ENCODE data around the gene LDLR.

Gene LDLR

GRCh38 chr19:11089254-11090013, at the start of gene LDLR:
LDLR (plus strand) TSS chr19:11089463; CDS start chr19:11089549, 86 bp downstream.
- peak; percentile 58 for ATAC-seq

GRCh38 chr19:11041194-11041593, 48.1 kb upstream of the LDLR start:
- ATAC-seq (no peak), DNase-seq (no peak)

More at GRCh38 chr19:11089254-11090013, at the start of gene LDLR:
- DNase-seq, result peak; percentile 83

- ATAC-seq (no peak), DNase-seq (no peak)
Measured at GRCh38 chr19:11041966-11042627, 47.2 kb upstream of the LDLR start.

- DNase-seq (no peak), ATAC-seq (no peak)
Measured at GRCh38 chr19:11044431-11044830, 44.8 kb upstream of the LDLR start.

- ATAC-seq (no peak), DNase-seq (no peak)
Measured at GRCh38 chr19:11045536-11045935, 43.7 kb upstream of the LDLR start.

- ATAC-seq, result no peak
- no peak for DNase-seq
Measured at GRCh38 chr19:11046605-11047354, 42.5 kb upstream of the LDLR start.

GRCh38 chr19:11047866-11048265, 41.4 kb upstream of the LDLR start:
- DNase-seq, result no peak

GRCh38 chr19:11050323-11051114, 38.7 kb upstream of the LDLR start:
- ATAC-seq (no peak), DNase-seq (no peak)

More at GRCh38 chr19:11047866-11048265, 41.4 kb upstream of the LDLR start:
- no peak for ATAC-seq

- ATAC-seq (no peak), DNase-seq (no peak)
Measured at GRCh38 chr19:11053817-11054195, 35.5 kb upstream of the LDLR start.

- DNase-seq (no peak), ATAC-seq (no peak)
Measured at GRCh38 chr19:11054200-11054599, 35.1 kb upstream of the LDLR start.

GRCh38 chr19:11054628-11055027, 34.6 kb upstream of the LDLR start:
- no peak for ATAC-seq
- no peak for DNase-seq

- ATAC-seq, result no peak
- no peak for DNase-seq
Measured at GRCh38 chr19:11058246-11059030, 30.8 kb upstream of the LDLR start.

GRCh38 chr19:11059511-11060358, 29.5 kb upstream of the LDLR start:
- no peak for DNase-seq
- no peak for ATAC-seq

GRCh38 chr19:11061952-11062351, 27.3 kb upstream of the LDLR start:
- DNase-seq, result no peak
- ATAC-seq, result no peak

- DNase-seq (no peak), ATAC-seq (no peak)
Measured at GRCh38 chr19:11063434-11063833, 25.8 kb upstream of the LDLR start.

GRCh38 chr19:11064831-11065303, 24.4 kb upstream of the LDLR start:
- no peak for DNase-seq

GRCh38 chr19:11066326-11066725, 22.9 kb upstream of the LDLR start:
- DNase-seq, result no peak
- no peak for ATAC-seq

More at GRCh38 chr19:11064831-11065303, 24.4 kb upstream of the LDLR start:
- ATAC-seq, result no peak

- DNase-seq, result no peak
- no peak for ATAC-seq
Measured at GRCh38 chr19:11067356-11068113, 21.7 kb upstream of the LDLR start.

- no peak for ATAC-seq
- no peak for DNase-seq
Measured at GRCh38 chr19:11069561-11069960, 19.7 kb upstream of the LDLR start.

Measured in stimulated activated naive CD8-positive, alpha-beta T cell treated with anti-CD3 and anti-CD28 coated beads, Interleukin-15, Interleukin-2, amounts not matched to agents 100 U/mL and 50 U/mL, for 24 hours (primary cell).